OCI-LY7 (cell line): Measurements from ENCODE around the gene MCM10. TPM values are rescaled to one million over a fixed set of nuclear protein-coding genes. Genes with fewer than 3 reads are reported as not detected.

Experiments
- BruUV-seq: library from RNA; stranded (reverse); fragments of 400-500 nt; replicated peaks from 2 replicates; lab custom pipeline; 2021; lab: Mats Ljungman, UMichigan
- CTCF ChIA-PET: fragments of 300-600 bp; sonication (Branson Sonifier 250); formaldehyde crosslinking; loops from one replicate; lab custom pipeline; 2022; ENCODE audit warnings: antibody characterized with exemption; ENCODE audit not compliant: unreplicated experiment; lab: Charles Lee
- POLR2A ChIA-PET: fragments of 300-600 bp; sonication (Branson Sonifier 250); formaldehyde crosslinking; loops from one replicate; lab custom pipeline; 2022; ENCODE audit warnings: antibody characterized with exemption; lab: Charles Lee
- DNase-seq: peaks from one replicate; pipeline ENCODE4 v3.0.0-alpha.2; 2015; ENCODE audit warnings: low spot score
- H2AFZ ChIP-seq: fragments of 200-600 bp; sonication (generic), shearing (Covaris generic); 2 replicates; pipeline ENCODE4 v1.6.1; 2014; ENCODE audit warnings: mild to moderate bottlenecking, antibody characterized with exemption, low read length, moderate library complexity
- H3K27ac ChIP-seq: fragments of 200-600 bp; sonication (generic); 2 replicates; pipeline ENCODE4 v1.5.1; 2014; ENCODE audit warnings: mixed run types, low read depth, mild to moderate bottlenecking, moderate library complexity, low read length, inconsistent platforms; ENCODE audit not compliant: poor library complexity, severe bottlenecking
- H3K36me3 ChIP-seq: fragments of 200-600 bp; sonication (generic); 2 replicates; pipeline ENCODE4 v1.6.1; 2014; ENCODE audit warnings: mild to moderate bottlenecking, antibody characterized with exemption, low read length, moderate library complexity, mixed read lengths; ENCODE audit not compliant: insufficient read depth
- H3K4me1 ChIP-seq: fragments of 200-600 bp; sonication (generic); 2 replicates; pipeline ENCODE4 v1.5.1; 2014; ENCODE audit warnings: mild to moderate bottlenecking, low read length; ENCODE audit not compliant: insufficient read depth, poor library complexity, severe bottlenecking
- H3K4me2 ChIP-seq: fragments of 200-600 bp; sonication (generic); 2 replicates; pipeline ENCODE4 v1.6.1; 2014; ENCODE audit warnings: mild to moderate bottlenecking, low read length
- H3K4me3 ChIP-seq: fragments of 200-600 bp; sonication (generic); 2 replicates; pipeline ENCODE4 v1.5.1; 2014; ENCODE audit warnings: mild to moderate bottlenecking, low read depth, low read length; ENCODE audit not compliant: poor library complexity, severe bottlenecking
- H3K79me2 ChIP-seq: fragments of 200-600 bp; sonication (generic); 2 replicates; pipeline ENCODE4 v1.6.1; 2016; ENCODE audit warnings: low read depth, mild to moderate bottlenecking, low read length, moderate library complexity, mixed read lengths; ENCODE audit not compliant: insufficient read depth
- H3K9me2 ChIP-seq: fragments of 200-600 bp; sonication (generic); 2 replicates; pipeline ENCODE4 v1.6.1; 2016; ENCODE audit warnings: mild to moderate bottlenecking, low read length, mixed read lengths; ENCODE audit not compliant: insufficient read depth
- H3K9me3 ChIP-seq: fragments of 200-600 bp; sonication (generic); 2 replicates; pipeline ENCODE4 v1.6.1; 2014; ENCODE audit warnings: mild to moderate bottlenecking, mixed run types, low read length, mixed read lengths
- H4K20me1 ChIP-seq: fragments of 200-600 bp; sonication (generic); 2 replicates; pipeline ENCODE4 v1.6.1; 2014; ENCODE audit warnings: mild to moderate bottlenecking, antibody characterized with exemption, low read length, moderate library complexity, mixed read lengths; ENCODE audit not compliant: insufficient read depth
- CTCF ChIP-seq: fragments of 200-600 bp; sonication (generic); conservative IDR thresholded peaks from 2 replicates; pipeline ENCODE4 v1.5.1; 2014; ENCODE audit warnings: mild to moderate bottlenecking, antibody characterized with exemption, low read length, moderate library complexity, mixed read lengths
- EZH2phosphoT487 ChIP-seq: fragments of 200-600 bp; sonication (generic); IDR thresholded peaks from 2 replicates; pipeline ENCODE4 v1.6.1; 2018; ENCODE audit warnings: low read depth, borderline replicate concordance, mild to moderate bottlenecking, mixed run types, antibody characterized with exemption, low read length, moderate library complexity, mixed read lengths
- intact Hi-C: fragments of 100-400 bp; cut with micrococcal nuclease; formaldehyde crosslinking; loops from one replicate; pipeline ENCODE4 v1.10.0; 2022; ENCODE audit not compliant: unreplicated experiment
- total RNA-seq, 2 experiments: library from RNA; depleted of rRNA in 1 of 2; stranded (reverse); fragments of >200 nt in 1 of 2; shearing (Covaris generic) in 1 of 2; gene quantifications; 2 replicates each; pipeline ENCODE4 v1.2.3, GENCODE V29; 2014 to 2022

MCM10 gene
- total RNA-seq, 2 experiments from 2014 or later, result 56.9 to 96.4 TPM

- H3K79me2 ChIP-seq, result peaks cover 19% of the 10 kb centered on the region
- no peak for DNase-seq
- no TSS peak for BruUV-seq
- peaks cover 2% of the 10 kb centered on the region; the same call in 1 of the 2 replicates for H3K36me3 ChIP-seq
- H3K4me1 ChIP-seq, result peaks cover 20% of the 10 kb centered on the region
- H3K9me2 ChIP-seq, result no peaks in the 10 kb centered on the region
- H3K4me2 ChIP-seq, result no peak overlapping the region
- CTCF ChIA-PET, result no interaction called here
- intact Hi-C loops, result no loop called here
- POLR2A ChIA-PET, result interaction anchor here (1.0 kb wide), 1 partner anchor 147 kb away, joined by 3 read pairs; no protein-coding TSS in a partner anchor
- no peak overlapping the region for H2AFZ ChIP-seq
- TF ChIP-seq CTCF (no peak), EZH2phosphoT487 (no peak)
- H3K27ac ChIP-seq, result no peak overlapping the region
- peaks cover 3% of the 10 kb centered on the region; the same call in 1 of the 2 replicates for H4K20me1 ChIP-seq
- H3K9me3 ChIP-seq, result no peaks in the 10 kb centered on the region
- H3K4me3 ChIP-seq, result peak overlapping the region; percentile 41
Observed at GRCh38 chr10:13158401-13158800, 3.0 kb upstream of the MCM10 start.

- peak; percentile 40 for DNase-seq
- BruUV-seq, result TSS peak; percentile 54
Observed at GRCh38 chr10:13161857-13162271, 506 bp downstream of the MCM10 start.

More at GRCh38 chr10:13161857-13162271, 506 bp downstream of the MCM10 start:
- Histone ChIP-seq H3K4me1 (peaks cover 30% of the 10 kb centered on the region), H3K36me3 (peaks cover 34% of the 10 kb centered on the region), H3K9me2 (no peaks in the 10 kb centered on the region), H4K20me1 (peaks cover 3% of the 10 kb centered on the region; the same call in 1 of the 2 replicates), H3K4me3 (peak overlapping the region; percentile 80), H3K4me2 (peak overlapping the region; percentile 89), H3K27ac (peak overlapping the region; percentile 24), H3K79me2 (peaks cover 47% of the 10 kb centered on the region), H2AFZ (peak overlapping the region; percentile 60; the same call in 1 of the 2 replicates), H3K9me3 (no peaks in the 10 kb centered on the region)
- TF ChIP-seq EZH2phosphoT487 (no peak), CTCF (no peak)
- ChIA-PET POLR2A (interaction anchor here (0.6 to 2.2 kb wide), 3 partner anchors 15 to 1933 kb away, joined by 3 to 6 read pairs (median 4); no protein-coding TSS in a partner anchor), CTCF (interaction anchor here (0.6 kb wide), 1 partner anchor 10 kb away, joined by 3 read pairs; no protein-coding TSS in a partner anchor)
- intact Hi-C loops, result loop anchor here (1.0 to 2.0 kb wide), 3 partner anchors 140 to 279 kb away; no protein-coding TSS in a partner anchor
